Measurements from ENCODE around the gene DPY19L3. TPM values are rescaled to one million over a fixed set of nuclear protein-coding genes. Genes with fewer than 3 reads are reported as not detected.

The DPY19L3 gene
- polyA plus RNA-seq, 1 donor from 2014 or later, result 26.7 TPM

- Histone ChIP-seq H3K4me3 (ENCODE audit: low read length) (no peak overlapping the region), H3K9me2 (ENCODE audit: insufficient read depth, low read length) (no peaks in the 10 kb centered on the region), H3K27ac (ENCODE audit: low read length) (no peak overlapping the region), H3K36me3 (ENCODE audit: insufficient read depth, low read length) (no peaks in the 10 kb centered on the region), H4K20me1 (ENCODE audit: insufficient read depth) (no peaks in the 10 kb centered on the region), H3K27me3 (ENCODE audit: insufficient read depth, low read depth, low read length) (no peaks in the 10 kb centered on the region), H3K4me2 (ENCODE audit: low read length) (no peak overlapping the region), H3K9ac (ENCODE audit: low read length) (no peak overlapping the region), H3K9me3 (ENCODE audit: low read length) (no peaks in the 10 kb centered on the region), H3K79me2 (replicated peaks; ENCODE audit: insufficient read depth, low read length) (no peaks in the 10 kb centered on the region), H3F3A (ENCODE audit: insufficient read depth, low read length, poor library complexity, severe bottlenecking) (no peaks in the 10 kb centered on the region), H2AFZ (ENCODE audit: low read depth, low read length) (no peak overlapping the region)
- TF ChIP-seq, protein P1, sequence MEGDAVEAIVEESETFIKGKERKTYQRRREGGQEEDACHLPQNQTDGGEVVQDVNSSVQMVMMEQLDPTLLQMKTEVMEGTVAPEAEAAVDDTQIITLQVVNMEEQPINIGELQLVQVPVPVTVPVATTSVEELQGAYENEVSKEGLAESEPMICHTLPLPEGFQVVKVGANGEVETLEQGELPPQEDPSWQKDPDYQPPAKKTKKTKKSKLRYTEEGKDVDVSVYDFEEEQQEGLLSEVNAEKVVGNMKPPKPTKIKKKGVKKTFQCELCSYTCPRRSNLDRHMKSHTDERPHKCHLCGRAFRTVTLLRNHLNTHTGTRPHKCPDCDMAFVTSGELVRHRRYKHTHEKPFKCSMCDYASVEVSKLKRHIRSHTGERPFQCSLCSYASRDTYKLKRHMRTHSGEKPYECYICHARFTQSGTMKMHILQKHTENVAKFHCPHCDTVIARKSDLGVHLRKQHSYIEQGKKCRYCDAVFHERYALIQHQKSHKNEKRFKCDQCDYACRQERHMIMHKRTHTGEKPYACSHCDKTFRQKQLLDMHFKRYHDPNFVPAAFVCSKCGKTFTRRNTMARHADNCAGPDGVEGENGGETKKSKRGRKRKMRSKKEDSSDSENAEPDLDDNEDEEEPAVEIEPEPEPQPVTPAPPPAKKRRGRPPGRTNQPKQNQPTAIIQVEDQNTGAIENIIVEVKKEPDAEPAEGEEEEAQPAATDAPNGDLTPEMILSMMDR (IDR thresholded peaks at IDR 0.05; ENCODE audit: poor library complexity, severe bottlenecking), result no peak
- TF ChIP-seq SMC3 (conservative IDR thresholded peaks at IDR 0.05; ENCODE audit: poor library complexity) (no peak), EP300 (conservative IDR thresholded peaks at IDR 0.05; ENCODE audit: poor library complexity, severe bottlenecking) (no peak), POLR2AphosphoS5 (IDR thresholded peaks at IDR 0.05) (no peak), RAD21 (conservative IDR thresholded peaks at IDR 0.05) (no peak)
These were observed 7.9 kb upstream of the DPY19L3 start for GRCh38 chr19:32397671-32398101.

DNA sequence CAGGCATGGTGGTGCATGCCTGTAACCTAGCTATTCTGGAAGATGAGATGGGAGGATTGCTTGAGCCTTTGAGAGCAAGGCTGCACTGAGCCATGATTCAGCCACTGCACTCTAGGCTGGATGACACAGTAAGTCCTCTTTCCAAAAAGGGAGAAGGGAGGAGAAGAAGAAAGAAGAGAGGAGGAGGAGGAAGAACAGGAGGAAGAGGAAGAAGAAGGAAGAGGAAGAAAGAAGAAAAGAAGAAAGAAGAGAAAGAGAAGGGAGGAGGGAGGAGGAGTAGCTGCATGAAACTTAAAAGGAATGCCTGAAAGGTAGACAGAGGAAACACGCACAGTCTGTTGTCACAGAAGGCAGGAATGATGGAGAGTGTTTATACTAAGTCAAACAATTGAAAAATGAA lies 3.6 kb upstream of the DPY19L3 start:
- Histone ChIP-seq H3K27me3 (ENCODE audit: insufficient read depth, low read depth, low read length) (no peaks in the 10 kb centered on the region), H3K36me3 (ENCODE audit: insufficient read depth, low read length) (no peaks in the 10 kb centered on the region), H3K9me3 (ENCODE audit: low read length) (no peaks in the 10 kb centered on the region), H3K79me2 (replicated peaks; ENCODE audit: insufficient read depth, low read length) (peaks cover 8% of the 10 kb centered on the region), H4K20me1 (ENCODE audit: insufficient read depth) (no peaks in the 10 kb centered on the region), H3K4me3 (ENCODE audit: low read length) (no peak overlapping the region), H3K9me2 (ENCODE audit: insufficient read depth, low read length) (no peaks in the 10 kb centered on the region), H3K9ac (ENCODE audit: low read length) (no peak overlapping the region), H3K27ac (ENCODE audit: low read length) (no peak overlapping the region), H2AFZ (ENCODE audit: low read depth, low read length) (no peak overlapping the region), H3F3A (ENCODE audit: insufficient read depth, low read length, poor library complexity, severe bottlenecking) (no peaks in the 10 kb centered on the region), H3K4me2 (ENCODE audit: low read length) (no peak overlapping the region)
- no peak for TF ChIP-seq MXI1 (conservative IDR thresholded peaks at IDR 0.05; ENCODE audit: poor library complexity, severe bottlenecking)
- TF ChIP-seq, protein P1 (IDR thresholded peaks at IDR 0.05; ENCODE audit: poor library complexity, severe bottlenecking), result no peak
- TF ChIP-seq, protein P2, sequence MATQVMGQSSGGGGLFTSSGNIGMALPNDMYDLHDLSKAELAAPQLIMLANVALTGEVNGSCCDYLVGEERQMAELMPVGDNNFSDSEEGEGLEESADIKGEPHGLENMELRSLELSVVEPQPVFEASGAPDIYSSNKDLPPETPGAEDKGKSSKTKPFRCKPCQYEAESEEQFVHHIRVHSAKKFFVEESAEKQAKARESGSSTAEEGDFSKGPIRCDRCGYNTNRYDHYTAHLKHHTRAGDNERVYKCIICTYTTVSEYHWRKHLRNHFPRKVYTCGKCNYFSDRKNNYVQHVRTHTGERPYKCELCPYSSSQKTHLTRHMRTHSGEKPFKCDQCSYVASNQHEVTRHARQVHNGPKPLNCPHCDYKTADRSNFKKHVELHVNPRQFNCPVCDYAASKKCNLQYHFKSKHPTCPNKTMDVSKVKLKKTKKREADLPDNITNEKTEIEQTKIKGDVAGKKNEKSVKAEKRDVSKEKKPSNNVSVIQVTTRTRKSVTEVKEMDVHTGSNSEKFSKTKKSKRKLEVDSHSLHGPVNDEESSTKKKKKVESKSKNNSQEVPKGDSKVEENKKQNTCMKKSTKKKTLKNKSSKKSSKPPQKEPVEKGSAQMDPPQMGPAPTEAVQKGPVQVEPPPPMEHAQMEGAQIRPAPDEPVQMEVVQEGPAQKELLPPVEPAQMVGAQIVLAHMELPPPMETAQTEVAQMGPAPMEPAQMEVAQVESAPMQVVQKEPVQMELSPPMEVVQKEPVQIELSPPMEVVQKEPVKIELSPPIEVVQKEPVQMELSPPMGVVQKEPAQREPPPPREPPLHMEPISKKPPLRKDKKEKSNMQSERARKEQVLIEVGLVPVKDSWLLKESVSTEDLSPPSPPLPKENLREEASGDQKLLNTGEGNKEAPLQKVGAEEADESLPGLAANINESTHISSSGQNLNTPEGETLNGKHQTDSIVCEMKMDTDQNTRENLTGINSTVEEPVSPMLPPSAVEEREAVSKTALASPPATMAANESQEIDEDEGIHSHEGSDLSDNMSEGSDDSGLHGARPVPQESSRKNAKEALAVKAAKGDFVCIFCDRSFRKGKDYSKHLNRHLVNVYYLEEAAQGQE (IDR thresholded peaks at IDR 0.05; ENCODE audit: borderline replicate concordance), result no peak
- TF ChIP-seq POLR2AphosphoS5 (IDR thresholded peaks at IDR 0.05), result no peak
- no peak for TF ChIP-seq EZH2 (IDR thresholded peaks at IDR 0.05; ENCODE audit: borderline replicate concordance, insufficient read depth, low read length, poor library complexity, severe bottlenecking)
- TF ChIP-seq RAD21 (conservative IDR thresholded peaks at IDR 0.05), result no peak
- no peak for TF ChIP-seq EP300 (conservative IDR thresholded peaks at IDR 0.05; ENCODE audit: poor library complexity, severe bottlenecking)
- no peak for TF ChIP-seq SMC3 (conservative IDR thresholded peaks at IDR 0.05; ENCODE audit: poor library complexity)
- no peak for TF ChIP-seq TAF1 (IDR thresholded peaks at IDR 0.05; ENCODE audit: low read depth)

All from neural cell (in vitro differentiated cells).